Measurements from ENCODE around the gene FOXR2. TPM values are rescaled to one million over a fixed set of nuclear protein-coding genes. Genes with fewer than 3 reads are reported as not detected.

The FOXR2 gene
- total and polyA plus RNA-seq, 2 of the 4 experiments (the other 2 are of a cell fraction), result not detected

DNA sequence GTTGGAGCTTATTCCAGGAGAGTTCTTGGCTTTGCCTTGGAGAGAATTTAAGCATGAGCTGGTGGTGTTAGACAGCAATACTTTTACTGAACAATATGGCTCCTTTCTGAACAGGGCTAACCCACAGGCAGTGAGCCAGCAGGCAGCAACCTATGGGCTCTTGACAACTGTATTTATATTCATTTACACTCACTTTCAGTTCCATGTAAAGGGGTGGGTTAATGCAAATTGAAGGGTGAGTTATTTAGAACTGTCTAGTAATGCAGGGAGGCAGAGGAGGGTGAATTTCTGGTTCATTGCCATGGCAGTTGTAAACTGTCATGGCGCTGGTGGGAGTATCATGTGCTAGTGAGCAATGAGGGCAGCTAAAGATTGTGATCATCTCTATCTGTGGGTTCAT lies 15.7 kb downstream of the FOXR2 start:
- Histone ChIP-seq H4K91ac (ENCODE audit: insufficient read depth, low read depth, low read length) (no peak overlapping the region), H3K9me1 (ENCODE audit: insufficient read depth, low read length) (no peaks in the 10 kb centered on the region), H4K20me1 (ENCODE audit: insufficient read depth, low read length) (no peaks in the 10 kb centered on the region), H2BK15ac (ENCODE audit: low read depth, low read length) (no peak overlapping the region), H3K18ac (ENCODE audit: low read depth, low read length) (no peak overlapping the region), H4K5ac (ENCODE audit: low read depth, low read length) (no peak overlapping the region), H3K27ac (ENCODE audit: insufficient read depth, low read length) (no peak overlapping the region), H4K8ac (ENCODE audit: low read depth in 2 of 2, low read length in 2 of 2) (no peak overlapping the region), H2AK9ac (replicated peaks; ENCODE audit: low read depth, low read length, poor library complexity) (no peak overlapping the region), H3K4ac (ENCODE audit: low read depth, low read length) (no peak overlapping the region), H3K9me3 (ENCODE audit: control insufficient read depth, insufficient read depth, low read length) (0 out of 2 replicates have a peak, but pooled peaks cover 3% of the 10 kb centered on the region), H3K36me3 (ENCODE audit: control insufficient read depth, insufficient read depth, low read length) (no peaks in the 10 kb centered on the region), H3K23ac (ENCODE audit: low read depth, low read length) (no peak overlapping the region), H3K79me1 (ENCODE audit: low read depth in 1 of 2, low read length in 2 of 2) (no peaks in the 10 kb centered on the region), H2AFZ (replicated peaks; ENCODE audit: low read length, poor library complexity) (no peak overlapping the region), H3K56ac (ENCODE audit: extremely low read depth, insufficient read depth, low read length) (no peak overlapping the region), H3K4me3 (ENCODE audit: insufficient read depth, low read depth, low read length) (no peak overlapping the region), H2BK20ac (ENCODE audit: low read depth, low read length) (no peak overlapping the region), H2BK5ac (ENCODE audit: low read depth, low read length, poor library complexity, severe bottlenecking) (no peak overlapping the region), H2AK5ac (ENCODE audit: low read depth, low read length) (no peak overlapping the region), H2BK120ac (ENCODE audit: low read depth, low read length) (no peak overlapping the region), H3K4me2 (ENCODE audit: low read depth, low read length) (no peak overlapping the region), H3K9ac (ENCODE audit: low read depth, low read length) (no peak overlapping the region), H3K4me1 (ENCODE audit: control insufficient read depth, insufficient read depth, low read length) (no peaks in the 10 kb centered on the region), H3K14ac (replicated peaks; ENCODE audit: low read depth, low read length) (no peak overlapping the region), H3K27me3 (ENCODE audit: control insufficient read depth, insufficient read depth, low read length) (no peaks in the 10 kb centered on the region)
- ChIA-PET CTCF (interaction anchor here (0.6 kb wide), 1 partner anchor 40 kb away, joined by 3 read pairs; no protein-coding TSS in a partner anchor), POLR2A (ENCODE audit: unreplicated experiment) (no interaction called here)
- DNase-seq (no peak), ATAC-seq (ENCODE audit: low read depth) (no peak)
- dilution Hi-C loops (cut with HindIII; ENCODE audit: low sequenced_read_pairs, unreplicated experiment) (no loop called here), intact Hi-C loops (cut with micrococcal nuclease) (no loop called here), in situ Hi-C loops (cut with MboI; ENCODE audit: low sequenced_read_pairs) (no loop called here)
- WGBS, 2 experiments (ENCODE audit: extremely low coverage in 2 of 2, insufficient read length in 1 of 2), result no CpG with 5 or more reads among the region's 1 CpG
- BruUV-seq (replicated peaks), result no TSS peak
- TF ChIP-seq RFX5 (IDR thresholded peaks at IDR 0.05; ENCODE audit: low read depth, low read length), result no peak
- no peak for TF ChIP-seq NFE2L2 (IDR thresholded peaks at IDR 0.05; ENCODE audit: low read depth, low read length)
- TF ChIP-seq, protein P1, sequence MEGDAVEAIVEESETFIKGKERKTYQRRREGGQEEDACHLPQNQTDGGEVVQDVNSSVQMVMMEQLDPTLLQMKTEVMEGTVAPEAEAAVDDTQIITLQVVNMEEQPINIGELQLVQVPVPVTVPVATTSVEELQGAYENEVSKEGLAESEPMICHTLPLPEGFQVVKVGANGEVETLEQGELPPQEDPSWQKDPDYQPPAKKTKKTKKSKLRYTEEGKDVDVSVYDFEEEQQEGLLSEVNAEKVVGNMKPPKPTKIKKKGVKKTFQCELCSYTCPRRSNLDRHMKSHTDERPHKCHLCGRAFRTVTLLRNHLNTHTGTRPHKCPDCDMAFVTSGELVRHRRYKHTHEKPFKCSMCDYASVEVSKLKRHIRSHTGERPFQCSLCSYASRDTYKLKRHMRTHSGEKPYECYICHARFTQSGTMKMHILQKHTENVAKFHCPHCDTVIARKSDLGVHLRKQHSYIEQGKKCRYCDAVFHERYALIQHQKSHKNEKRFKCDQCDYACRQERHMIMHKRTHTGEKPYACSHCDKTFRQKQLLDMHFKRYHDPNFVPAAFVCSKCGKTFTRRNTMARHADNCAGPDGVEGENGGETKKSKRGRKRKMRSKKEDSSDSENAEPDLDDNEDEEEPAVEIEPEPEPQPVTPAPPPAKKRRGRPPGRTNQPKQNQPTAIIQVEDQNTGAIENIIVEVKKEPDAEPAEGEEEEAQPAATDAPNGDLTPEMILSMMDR (conservative IDR thresholded peaks at IDR 0.05; ENCODE audit: low read depth, low read length), result no peak
- no peak for TF ChIP-seq POLR2A (IDR thresholded peaks at IDR 0.05; ENCODE audit: low read depth, low read length)
- TF ChIP-seq CHD1 (IDR thresholded peaks at IDR 0.05; ENCODE audit: low read depth, low read length), result no peak
- no peak for TF ChIP-seq RCOR1 (IDR thresholded peaks at IDR 0.05; ENCODE audit: insufficient replicate concordance, low read length)
- no peak for TF ChIP-seq CEBPB (IDR thresholded peaks at IDR 0.05; ENCODE audit: low read depth, low read length)
- no peak for TF ChIP-seq MXI1 (IDR thresholded peaks at IDR 0.05; ENCODE audit: borderline replicate concordance, low read depth, low read length)
- TF ChIP-seq SMC3 (IDR thresholded peaks at IDR 0.05; ENCODE audit: low read depth, low read length), result no peak
- TF ChIP-seq FOS (IDR thresholded peaks at IDR 0.05; ENCODE audit: low read depth, low read length), result no peak
- TF ChIP-seq USF2 (IDR thresholded peaks at IDR 0.05; ENCODE audit: low read depth, low read length), result no peak
- no peak for TF ChIP-seq MAZ (IDR thresholded peaks at IDR 0.05; ENCODE audit: borderline replicate concordance, low read depth, low read length)
- TF ChIP-seq, protein P2, sequence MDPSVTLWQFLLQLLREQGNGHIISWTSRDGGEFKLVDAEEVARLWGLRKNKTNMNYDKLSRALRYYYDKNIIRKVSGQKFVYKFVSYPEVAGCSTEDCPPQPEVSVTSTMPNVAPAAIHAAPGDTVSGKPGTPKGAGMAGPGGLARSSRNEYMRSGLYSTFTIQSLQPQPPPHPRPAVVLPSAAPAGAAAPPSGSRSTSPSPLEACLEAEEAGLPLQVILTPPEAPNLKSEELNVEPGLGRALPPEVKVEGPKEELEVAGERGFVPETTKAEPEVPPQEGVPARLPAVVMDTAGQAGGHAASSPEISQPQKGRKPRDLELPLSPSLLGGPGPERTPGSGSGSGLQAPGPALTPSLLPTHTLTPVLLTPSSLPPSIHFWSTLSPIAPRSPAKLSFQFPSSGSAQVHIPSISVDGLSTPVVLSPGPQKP (IDR thresholded peaks at IDR 0.05; ENCODE audit: borderline replicate concordance, low read depth, low read length), result no peak
- no peak for TF ChIP-seq RAD21 (IDR thresholded peaks at IDR 0.05; ENCODE audit: low read length)

All from IMR-90 (cell line).